GM19397 (cell line): ENCODE measurements around the gene RAB3A.

Source experiments
- ATAC-seq: cut with Tn5 transposase; IDR thresholded peaks from one replicate; pipeline ENCODE4 v1.9.1; 2021; ENCODE audit warnings: mild to moderate bottlenecking, moderate library complexity; ENCODE audit not compliant: unreplicated experiment

RAB3A gene

GRCh38 chr19:18153556-18154134 lies 50.2 kb downstream of the RAB3A start:
- no peak for ATAC-seq

GRCh38 chr19:18152817-18153555 lies 50.9 kb downstream of the RAB3A start, which contains the start of gene PIK3R2:
PIK3R2 (plus strand) TSS chr19:18153163; CDS start chr19:18155880, 2,717 bp downstream.
- peak; percentile 66 for ATAC-seq

GRCh38 chr19:18152442-18152816 lies 51.4 kb downstream of the RAB3A start:
- ATAC-seq: peak; percentile 69

GRCh38 chr19:18150776-18151624 lies 52.8 kb downstream of the RAB3A start:
- ATAC-seq: no peak

GRCh38 chr19:18149596-18149975 lies 54.3 kb downstream of the RAB3A start:
- ATAC-seq: no peak

- ATAC-seq: no peak
These were observed 56.4 kb downstream of the RAB3A start for GRCh38 chr19:18147396-18147795.
